CD4-positive, alpha-beta T cell treated with Interleukin-6 for 4 hours (primary cell): ENCODE measurements around the gene KCNN3.
"Not testable (repeated sequence)": the region's sequence is repeated elsewhere in the genome, so short reads cannot be mapped to it uniquely, and the experiment has no call there.

Source experiments
- DNase-seq: peaks from one replicate; pipeline ENCODE4 v3.0.0-alpha.2; 2020; ENCODE audit warnings: mixed read lengths

KCNN3 gene

DNA sequence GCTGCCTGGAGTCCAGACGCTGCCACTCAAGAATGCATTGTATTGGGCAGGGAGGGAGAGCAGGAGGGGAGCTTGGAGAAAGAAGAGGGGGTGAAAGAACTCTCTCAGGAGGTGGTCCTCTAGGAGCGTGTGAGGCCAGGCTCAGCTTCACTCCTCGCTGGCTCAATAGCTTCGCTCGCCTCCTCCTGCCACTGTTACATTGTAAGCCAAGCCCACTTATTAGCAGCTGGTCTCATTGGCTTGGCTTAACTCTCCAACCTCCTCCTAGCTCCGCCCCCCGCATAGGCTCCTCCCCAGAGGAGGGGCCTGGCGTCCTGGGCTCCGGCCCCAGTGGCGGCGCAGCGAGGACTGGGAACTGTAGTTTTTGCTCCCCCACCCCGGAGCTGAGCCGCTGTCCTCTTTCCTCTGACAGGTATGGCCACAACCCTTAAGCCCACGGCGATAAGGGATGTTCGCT lies at the start of gene KCNN3:
Gene KCNN3 (minus strand): TSS at position 167 of the 457 bp plus-strand sequence. CDS start 317 bp downstream, outside the sequence.
- DNase-seq, result peak; percentile 78

DNA sequence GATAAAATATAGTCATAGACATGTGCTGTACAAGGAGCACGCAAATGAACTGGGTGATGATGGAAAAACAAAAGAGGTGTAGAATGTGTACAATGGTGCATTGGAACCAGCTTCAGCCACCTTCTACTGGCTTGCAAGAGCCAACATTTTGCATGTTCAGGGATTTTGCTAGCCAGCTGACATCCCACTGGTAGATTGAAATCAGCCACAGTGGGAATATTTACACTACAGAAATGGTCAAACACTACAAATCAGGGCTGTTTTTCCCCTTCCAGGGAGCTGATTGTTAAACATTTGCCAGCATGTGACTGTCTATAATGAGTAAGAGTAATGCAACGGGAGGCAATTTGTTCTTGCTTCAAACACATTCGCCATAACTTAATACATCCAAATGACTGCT lies 43.2 kb upstream of the KCNN3 start:
- DNase-seq, result no peak

DNA sequence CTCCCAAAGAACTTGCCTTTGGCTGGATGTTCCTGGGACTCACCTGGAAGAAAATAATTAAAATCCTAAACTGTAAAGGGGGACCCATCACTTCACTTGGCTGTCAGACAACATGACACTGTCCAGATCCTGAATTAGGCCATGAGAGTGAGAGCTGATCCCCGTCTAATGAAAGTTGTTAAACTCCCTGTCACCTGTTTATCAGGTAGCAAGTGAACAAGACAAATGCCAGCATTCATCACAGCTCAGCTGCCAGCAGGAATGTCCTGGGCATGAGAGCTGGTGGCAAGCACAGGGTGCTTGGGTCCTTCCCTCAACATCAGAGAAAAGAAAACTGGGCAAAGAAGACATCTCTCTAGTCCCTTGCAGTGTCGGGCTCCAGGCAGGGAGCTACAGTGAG lies 42.7 kb upstream of the KCNN3 start:
- DNase-seq, result no peak

DNA sequence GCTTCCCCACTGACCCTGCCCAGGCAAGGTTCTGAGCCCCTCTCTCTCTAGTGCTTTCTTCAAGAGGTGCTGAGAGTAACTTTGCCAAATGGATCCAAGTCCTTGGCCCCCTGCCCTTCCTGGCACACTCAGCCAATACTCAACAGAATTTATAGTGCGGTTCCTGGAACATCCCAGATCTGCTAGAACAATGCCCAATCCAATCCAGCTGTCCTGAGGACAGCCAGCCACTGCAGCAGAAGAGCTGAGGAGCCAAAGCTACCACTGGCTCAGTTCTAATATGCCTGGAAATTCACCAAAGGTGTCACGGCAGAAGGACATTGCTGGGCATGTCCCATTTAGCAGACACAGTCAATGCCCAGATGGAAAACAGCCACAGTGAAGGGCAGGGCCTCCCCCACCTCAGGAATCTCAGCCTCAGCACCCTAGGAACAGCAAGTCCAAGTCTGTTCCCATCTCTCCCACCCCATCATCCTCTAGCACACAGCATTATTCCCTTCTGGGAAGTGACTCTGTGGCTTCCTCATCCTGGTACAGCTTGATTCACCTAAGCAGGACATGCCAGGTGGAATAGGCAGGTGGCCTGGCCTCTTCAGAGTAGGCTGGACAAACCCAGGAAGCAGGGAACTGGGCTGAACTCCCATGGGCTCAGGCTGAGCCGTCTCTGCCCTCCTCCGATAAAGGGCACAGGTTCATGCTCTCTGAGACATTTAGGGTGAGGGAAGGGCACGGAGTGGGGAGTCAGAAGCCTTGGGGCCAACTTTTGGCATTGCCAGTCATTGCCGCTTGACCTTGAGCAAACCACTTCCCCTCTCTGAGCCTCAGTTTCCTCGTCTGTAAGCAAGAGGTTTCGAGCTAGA lies 41.8 kb upstream of the KCNN3 start:
- no peak for DNase-seq

DNA sequence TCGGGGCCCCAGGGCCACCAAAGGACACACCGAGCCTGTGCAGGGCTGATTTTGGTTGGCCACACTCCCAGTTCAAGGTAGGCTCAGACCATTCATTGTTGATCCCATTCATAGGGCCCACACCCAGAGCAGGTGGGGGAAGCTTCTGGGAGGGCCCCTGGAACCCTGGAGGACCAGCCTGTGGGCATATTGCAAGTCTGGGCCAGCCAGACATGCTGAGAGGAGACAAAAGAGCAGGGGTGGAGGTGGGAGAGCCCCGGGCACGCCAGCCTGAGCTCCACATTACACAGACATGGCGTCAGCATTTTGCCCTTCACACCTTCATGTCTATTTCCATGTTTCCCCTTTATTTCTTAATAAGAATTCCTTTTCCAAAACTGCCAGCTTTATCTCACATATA lies 40.8 kb upstream of the KCNN3 start:
- no peak for DNase-seq

DNA sequence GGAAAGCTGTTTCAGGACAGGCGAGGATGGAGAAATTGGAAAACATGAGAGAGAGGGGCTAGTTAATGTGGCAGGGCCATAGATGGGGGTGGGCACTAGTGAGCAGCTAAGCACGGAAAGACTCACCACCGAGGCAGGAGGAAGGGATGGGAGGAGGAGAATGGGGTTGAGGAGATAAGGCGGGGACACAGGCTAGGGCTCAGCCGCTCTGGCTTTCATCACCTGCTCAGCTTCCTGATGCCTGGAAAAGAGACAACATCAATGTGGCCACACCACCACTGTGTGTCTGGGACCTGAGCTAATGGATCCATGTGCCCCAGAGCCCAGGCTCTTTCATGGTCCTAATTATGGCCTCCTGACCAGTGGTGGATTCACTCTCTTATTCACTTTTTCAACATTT lies 38.9 kb upstream of the KCNN3 start:
- DNase-seq, result no peak

DNA sequence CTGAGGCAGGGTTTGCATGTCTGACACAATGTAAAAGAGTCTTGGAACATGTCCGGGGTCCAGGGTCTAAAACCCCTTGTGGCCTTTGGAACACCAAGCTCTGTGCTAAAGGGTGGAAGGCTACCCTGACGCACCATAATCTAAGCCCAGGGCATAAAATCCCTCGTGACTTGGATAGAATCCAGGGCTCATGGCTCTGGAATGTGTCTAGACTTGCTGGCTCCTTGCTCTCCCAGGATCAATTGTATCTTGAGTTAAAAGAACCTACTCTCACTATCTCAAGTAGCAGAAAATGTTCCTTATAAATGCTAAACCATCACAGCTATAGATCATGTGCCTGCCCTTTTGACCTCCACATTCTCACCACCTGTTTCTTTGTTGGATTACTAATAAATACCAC lies 38.0 kb upstream of the KCNN3 start:
- DNase-seq, result not testable (repeated sequence)

DNA sequence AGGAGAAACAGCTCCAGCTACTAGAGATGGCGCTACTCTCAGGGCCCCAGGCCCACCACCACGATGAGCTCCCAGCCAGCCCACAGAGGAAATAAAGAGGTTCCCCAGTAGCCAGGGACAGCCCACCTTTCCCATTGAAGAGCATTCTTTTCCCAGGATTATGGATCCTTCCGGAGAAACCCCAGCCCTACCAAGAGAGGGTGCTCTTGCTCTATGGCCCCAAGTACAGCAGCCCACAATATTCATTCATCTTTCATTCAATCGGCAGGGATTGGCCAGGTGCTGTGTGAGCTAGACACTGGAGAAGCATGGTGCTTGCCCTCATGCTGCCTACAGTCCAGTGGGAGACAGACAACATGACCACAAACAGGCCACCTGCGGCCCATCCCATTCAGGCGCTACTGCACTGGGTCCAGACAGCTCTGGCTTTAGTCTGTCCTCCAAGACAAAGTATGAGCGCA lies 36.6 kb upstream of the KCNN3 start:
- DNase-seq, result no peak

DNA sequence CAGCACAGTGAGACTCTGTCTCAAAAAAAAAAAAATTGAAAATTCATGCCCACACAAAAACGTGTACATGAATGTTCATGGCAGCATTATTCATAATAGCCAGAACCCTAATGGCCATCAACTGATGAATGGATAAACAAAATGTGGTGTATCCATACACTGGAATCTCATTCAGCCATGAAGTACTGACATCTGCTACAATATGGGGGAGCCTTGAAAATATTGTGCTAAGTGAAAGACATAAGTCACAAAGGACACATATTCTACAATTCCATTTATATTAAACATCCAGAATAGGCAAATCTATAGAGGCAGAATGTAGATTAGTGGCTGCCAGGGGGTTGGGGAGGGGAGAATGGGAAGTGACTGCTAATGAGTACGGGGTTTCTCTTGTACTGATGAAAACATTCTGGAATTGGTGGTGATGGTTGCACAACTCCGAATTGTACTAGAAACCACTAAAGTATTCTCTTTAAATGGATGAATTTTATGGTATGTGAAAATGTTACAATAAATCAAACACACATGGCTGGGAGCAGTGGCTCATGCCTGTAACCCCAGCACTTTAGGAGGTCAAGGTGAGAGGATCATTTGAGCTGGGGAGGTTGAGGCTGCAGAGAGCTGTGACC lies 33.0 kb upstream of the KCNN3 start:
- DNase-seq, result no peak

DNA sequence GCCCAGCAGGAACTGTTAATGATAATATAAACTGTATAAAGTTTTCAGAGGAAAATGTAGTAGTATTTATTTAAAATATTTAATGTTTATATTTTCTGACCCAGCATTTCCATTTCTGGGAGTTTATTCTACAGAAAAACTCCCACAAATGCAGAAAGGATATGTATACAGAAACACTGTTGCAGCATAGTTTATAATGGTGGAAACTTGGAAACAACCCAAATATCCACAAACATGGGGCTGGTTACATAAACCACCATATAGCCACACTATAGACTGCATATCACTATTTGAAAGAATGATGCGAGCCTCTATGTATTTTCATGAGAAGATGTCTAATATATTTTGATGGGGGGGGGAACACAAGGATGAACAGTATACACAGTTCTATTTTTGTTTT lies 31.5 kb upstream of the KCNN3 start:
- DNase-seq, result no peak

DNA sequence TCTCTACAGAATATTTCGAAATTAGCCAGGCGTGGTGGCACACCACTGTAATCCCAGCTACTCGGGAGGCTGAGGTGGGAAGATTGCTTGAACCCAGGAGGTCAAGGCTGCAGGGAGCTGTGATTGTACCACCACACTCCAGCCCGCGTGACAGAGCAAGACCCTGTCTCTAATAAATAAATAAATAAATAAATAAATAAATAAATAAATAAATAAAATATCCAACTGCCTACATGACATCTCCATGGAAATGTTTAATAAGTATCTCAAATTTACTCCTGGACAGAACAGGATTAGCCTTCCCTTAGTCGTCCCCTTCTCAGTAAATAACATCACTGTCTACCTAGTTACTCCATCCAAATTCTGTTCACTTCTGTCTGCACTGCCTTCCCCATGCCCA lies 29.0 kb upstream of the KCNN3 start:
- no peak for DNase-seq

DNA sequence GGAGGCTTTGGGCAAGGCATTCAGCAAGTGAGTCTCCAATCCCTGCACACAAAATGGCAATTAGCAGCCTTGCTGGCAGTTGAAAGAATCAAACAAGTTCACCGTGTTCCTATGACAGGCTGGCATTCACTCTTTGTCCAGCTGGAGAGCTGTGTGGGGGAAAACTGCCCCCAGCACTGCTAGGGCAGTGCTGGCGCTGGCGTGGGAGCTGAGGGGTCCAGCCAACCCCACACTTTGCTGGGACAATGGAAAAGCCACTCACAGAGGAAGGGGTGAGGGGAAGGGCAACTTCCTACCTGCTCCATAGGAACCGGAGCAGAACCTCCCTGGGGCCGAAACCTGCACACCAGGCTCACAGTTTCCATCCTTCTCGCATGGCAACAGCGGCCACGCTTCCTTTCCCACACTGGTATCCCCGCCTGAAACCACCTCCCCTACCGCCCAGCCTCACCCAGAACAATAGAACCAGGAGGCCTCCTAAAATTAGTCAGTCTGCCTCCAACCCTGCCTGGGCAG lies 26.7 kb upstream of the KCNN3 start:
- no peak for DNase-seq

DNA sequence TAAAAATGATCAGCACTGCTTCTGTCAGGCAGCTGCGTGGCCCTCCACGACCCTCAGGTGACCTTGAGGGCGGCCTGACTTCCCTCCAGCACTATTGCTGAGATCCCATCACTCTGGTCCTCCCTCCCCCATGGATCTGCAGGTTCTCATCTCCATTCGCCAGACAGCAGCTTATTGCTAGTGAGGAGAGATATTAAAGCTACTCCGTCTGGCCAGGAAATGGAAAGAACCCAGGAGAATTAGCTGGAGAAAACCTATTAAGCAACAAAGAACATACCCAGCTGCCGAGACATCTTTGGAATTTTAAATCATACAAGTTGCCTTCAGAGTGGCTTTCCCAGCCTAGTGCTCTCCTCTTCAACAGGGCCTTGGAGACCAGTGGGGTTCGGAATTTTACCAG lies 25.7 kb upstream of the KCNN3 start:
- DNase-seq, result no peak

DNA sequence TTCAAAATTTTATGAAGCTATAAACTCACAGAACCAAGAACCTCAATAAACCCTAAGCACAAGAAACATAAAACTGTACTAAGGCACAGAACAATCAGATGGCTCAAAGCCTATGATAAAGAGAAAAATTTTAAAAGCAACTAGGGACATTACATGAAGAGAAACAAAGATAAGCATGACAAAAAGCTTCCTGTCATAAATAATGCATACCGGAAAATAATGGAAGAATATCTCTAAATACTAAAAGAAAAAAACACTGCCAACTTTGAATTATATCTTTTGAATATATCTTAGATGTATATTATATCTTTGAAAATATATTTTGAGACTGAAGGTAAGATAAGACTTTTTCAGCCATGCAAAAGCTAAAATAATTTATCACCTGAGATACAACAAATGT lies 21.4 kb upstream of the KCNN3 start:
- DNase-seq, result no peak

DNA sequence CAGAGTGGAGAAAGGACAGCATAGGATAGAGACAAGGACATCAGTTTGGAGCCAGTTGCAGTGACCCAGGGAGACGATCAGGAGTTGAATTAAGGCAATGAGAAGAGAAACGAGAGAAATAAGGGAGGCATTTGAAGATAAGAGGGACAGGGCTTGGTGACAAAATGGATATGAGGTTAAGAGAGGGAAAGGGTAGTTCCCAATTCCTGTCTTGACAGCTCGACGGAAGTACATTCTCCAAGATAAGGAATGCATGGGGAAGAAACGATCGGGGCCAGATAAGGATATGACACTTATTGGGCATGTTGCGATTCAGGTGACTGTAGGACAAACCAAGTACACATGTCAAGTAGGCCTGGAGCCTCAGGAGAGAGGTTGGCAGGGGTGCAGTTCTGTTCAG lies 18.7 kb upstream of the KCNN3 start:
- DNase-seq, result no peak

DNA sequence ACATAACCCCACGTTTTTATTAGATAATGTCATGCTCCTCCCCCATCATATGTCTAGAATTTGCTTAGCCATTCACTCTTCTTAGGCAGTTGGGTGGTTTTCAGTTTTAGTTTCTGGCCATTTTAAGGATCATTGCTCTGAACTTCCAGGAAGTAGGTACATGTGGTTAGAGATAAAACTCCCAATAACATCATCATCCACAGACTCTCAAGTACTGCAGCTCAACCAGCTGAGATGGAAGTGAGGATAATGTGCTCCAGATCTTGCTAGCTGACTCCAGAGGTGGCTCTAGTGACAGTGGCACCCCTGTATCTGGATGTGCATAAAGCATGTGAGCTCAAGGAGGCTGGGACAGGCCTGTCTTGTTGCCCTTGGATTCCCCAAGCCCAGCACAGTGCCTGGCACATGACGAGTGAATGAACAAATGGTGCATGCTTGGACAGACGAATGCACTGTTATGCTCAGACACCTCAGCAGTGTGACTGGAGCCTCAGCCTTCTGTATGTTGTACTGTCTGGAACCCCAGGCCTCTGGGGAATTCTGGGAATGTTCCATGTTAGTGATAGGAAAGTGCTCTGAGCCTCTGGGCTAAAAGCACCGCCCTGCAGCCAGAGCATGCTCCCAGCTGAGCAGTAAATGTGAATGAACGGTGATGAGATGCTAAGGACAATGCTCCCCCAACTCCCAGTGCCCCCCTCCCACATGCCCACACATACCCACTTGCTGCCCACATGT lies 16.4 kb upstream of the KCNN3 start:
- DNase-seq, result no peak

DNA sequence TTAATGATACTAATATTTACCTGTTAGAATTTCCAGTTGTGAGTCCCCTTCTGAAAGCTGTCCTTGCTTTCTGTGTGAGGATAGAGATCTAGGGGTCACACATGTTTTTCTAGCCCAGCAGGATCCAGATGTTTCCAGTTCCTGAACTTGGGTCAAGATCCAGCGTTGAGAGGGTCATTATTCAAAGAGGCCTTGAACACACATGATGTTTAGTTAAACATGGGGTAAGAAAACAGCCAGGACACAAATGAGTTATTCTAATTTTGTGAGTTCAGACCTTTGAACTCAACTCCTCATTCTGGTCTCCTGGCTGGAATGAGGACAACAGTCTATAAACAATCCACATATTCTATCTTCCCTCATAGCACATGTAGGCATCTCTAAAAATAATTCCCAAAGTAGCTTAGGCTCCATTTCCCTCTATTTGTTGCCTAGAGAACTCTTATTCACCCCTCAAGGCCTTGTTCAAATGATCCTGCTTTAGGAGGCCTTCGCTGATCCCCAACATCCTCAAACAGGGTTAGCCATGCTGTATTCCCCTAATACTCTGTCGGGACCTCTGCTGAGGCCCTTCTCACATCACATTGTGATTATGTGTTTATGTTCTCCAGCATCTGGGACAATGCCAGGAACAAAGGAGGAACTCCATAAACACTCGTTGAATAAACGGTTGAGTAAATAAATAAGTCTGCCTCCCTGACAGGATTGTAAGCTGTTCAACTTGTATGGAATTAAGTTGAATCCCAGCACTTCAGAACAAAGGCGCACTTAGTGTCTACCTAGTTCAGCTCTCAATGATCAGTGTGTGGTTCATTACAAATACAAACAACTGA lies 15.0 kb upstream of the KCNN3 start:
- no peak for DNase-seq

DNA sequence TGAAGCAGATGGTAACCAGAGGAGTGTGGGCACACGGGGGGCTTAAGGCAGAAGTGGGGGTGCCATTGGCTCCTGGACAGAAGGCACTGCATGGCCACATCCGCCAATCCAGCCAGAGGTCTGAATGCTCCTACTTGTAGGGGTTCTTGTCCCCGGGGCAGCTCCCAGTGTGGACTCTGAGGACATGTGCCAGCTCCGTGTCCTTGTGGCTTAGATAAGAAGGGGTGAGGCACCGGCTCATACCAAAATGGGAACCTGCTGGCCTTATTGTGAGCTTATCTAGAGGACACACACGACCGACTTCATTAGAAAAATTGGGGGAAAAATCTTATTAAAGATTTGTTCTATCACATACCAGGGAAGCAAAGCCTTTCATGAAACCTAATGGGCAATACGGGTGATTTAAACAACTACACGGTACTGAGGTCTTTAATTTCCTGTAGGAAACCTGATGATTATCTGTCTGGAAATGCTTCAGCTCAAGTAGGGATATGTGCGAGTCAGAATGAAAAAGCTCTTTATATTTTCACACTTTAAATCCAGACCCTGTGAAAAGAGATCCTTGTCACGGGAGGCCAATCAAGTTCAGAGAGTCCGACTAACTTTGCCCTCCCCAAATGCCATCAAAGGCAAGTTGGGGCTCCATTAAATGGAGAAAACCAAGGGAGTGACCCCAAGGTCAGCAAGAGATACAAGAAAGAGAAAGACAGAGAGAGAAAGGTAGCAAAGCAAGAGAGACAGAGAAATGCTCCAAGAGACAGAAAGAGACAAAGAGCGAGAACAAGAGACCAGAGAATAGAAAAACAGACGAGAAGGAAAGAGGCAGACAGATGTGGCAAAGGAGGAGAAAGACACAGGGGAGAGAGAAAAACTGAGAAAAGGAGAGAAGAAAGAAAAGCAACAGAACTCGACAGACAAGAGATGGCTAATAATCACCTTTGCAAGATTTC lies 14.1 kb upstream of the KCNN3 start:
- DNase-seq, result no peak

DNA sequence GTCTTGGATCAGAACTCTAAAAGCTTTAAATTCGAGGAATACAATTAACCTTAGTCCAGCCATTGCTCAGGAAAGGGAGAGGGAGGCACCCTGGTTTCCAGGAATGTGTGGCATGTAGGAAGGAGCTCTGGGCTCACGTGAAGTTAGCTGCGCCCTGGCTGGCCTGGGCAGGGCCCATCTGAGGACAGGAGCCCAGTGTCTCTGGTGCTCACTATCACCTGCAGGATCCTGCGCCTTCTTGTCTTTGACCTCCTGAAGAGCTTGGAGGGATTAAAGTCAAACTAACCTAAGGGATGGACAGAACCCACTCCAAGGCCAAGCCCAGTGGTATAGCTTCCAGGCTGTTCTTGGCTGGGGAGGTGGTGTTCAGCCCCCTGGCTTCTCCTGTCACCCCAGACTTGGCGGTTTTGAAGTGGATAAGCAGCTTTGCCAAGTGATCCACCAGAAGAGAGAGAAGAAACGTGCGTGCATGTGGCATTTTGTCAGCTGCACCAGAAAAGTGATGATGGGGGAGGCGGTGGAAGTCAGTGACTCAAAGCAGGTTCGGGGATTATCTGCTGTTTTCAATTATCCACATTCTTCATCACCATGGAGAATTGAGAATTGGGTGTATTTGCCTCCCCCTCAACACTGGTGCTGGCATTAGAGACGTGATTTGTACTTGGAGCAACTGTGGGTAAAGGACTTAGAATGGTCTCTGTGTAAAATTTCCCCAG lies 11.9 kb upstream of the KCNN3 start:
- DNase-seq, result no peak

DNA sequence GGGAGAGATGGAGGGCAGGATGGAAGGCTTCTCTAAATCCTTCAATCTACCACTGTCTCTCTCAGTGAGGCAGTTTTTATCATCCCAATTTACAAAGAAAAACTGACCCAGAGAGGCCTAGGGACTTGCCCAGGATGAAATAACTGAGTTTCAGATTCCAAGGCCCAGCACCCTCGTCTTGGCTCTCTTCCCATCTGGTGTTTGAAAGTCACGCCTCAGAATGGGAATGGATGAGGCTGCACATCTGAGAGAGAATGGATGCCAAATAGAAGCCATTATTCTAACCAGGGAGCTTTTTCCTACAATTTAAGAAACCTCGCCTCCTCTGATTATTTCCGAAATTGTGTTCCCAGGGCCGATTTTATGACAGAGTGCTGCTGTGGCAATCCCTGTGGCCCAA lies 10.6 kb upstream of the KCNN3 start:
- no peak for DNase-seq

DNA sequence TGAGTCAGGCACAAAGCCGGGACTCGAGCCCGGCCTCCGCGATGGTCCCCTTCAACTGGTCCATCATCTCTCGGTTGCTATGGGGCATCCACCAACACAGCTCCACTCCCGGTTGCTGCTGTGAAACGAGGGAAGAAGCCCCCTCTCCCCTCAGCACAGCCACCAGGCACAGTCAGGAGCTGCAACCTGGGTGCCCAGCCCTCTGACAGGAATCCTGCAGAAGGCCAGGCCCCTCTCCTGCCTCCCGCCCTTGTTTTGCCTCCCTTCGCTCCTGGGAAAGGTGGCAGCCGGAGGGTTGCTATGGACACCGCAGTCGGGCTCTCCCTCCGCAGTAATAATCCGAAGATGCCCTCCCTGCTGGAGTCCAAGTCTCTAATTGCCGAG lies 8.9 kb upstream of the KCNN3 start:
- no peak for DNase-seq
